GM12878 (cell line): ENCODE results near the gene PHOSPHO1. TPM values are rescaled to one million over a fixed set of nuclear protein-coding genes. Genes with fewer than 3 reads are reported as not detected.

Experiments
- ATF7 ChIP-seq: fragments of 450-650 bp; IDR thresholded peaks from 2 replicates; pipeline ENCODE4 v1.6.1; 2016; ENCODE audit warnings: low read depth, mild to moderate bottlenecking
- BACH1 ChIP-seq: fragments of 450-650 bp; IDR thresholded peaks from 2 replicates; pipeline ENCODE4 v1.6.1; 2017; ENCODE audit warnings: mild to moderate bottlenecking, borderline replicate concordance
- BMI1 ChIP-seq: fragments of 450-650 bp; IDR thresholded peaks from 2 replicates; pipeline ENCODE4 v1.6.1; 2016; ENCODE audit warnings: mild to moderate bottlenecking, moderate library complexity, borderline replicate concordance
- CBFB ChIP-seq: IDR thresholded peaks from 2 replicates; pipeline ENCODE4 v1.6.1; 2016; ENCODE audit warnings: antibody characterized with exemption, low read depth
- EGR1 ChIP-seq, 2 experiments: IDR thresholded peaks; 1 replicate in 1 of 2; 2 replicates in 1 of 2; pipeline ENCODE4 v1.6.1; 2011 to 2012; ENCODE audit warnings: low read depth in 2 of 2, low read length in 2 of 2, borderline replicate concordance in 1 of 2, mild to moderate bottlenecking in 1 of 2, moderate library complexity in 1 of 2
- ESRRA ChIP-seq: IDR thresholded peaks from 2 replicates; pipeline ENCODE4 v1.6.1; 2012; ENCODE audit warnings: mild to moderate bottlenecking, low read length, improper control_type of control experiment
- ETV6 ChIP-seq, 2 experiments: fragments of 450-650 bp in 1 of 2; IDR thresholded peaks in 1 of 2; conservative IDR thresholded peaks in 1 of 2; 2 replicates each; pipeline ENCODE4 v1.6.1; 2014; ENCODE audit warnings: antibody characterized with exemption in 1 of 2, borderline replicate concordance in 1 of 2, low read depth in 1 of 2, mild to moderate bottlenecking in 1 of 2, moderate library complexity in 1 of 2
- HDGF ChIP-seq: fragments of 450-650 bp; IDR thresholded peaks from 2 replicates; pipeline ENCODE4 v1.6.1; 2016; ENCODE audit warnings: antibody characterized with exemption
- IKZF1 ChIP-seq: fragments of 450-650 bp; conservative IDR thresholded peaks from 2 replicates; pipeline ENCODE4 v1.6.1; 2017; ENCODE audit warnings: antibody characterized with exemption, mild to moderate bottlenecking
- MEF2B ChIP-seq: fragments of 450-650 bp; IDR thresholded peaks from 2 replicates; pipeline ENCODE4 v1.6.1; 2018; ENCODE audit warnings: mild to moderate bottlenecking, moderate library complexity; ENCODE audit not compliant: partially characterized antibody, poor library complexity, severe bottlenecking
- NFIC ChIP-seq: IDR thresholded peaks from 2 replicates; pipeline ENCODE4 v1.6.1; 2012; ENCODE audit warnings: low read depth, mild to moderate bottlenecking, inconsistent platforms, low read length, moderate library complexity
- PAX5 ChIP-seq: IDR thresholded peaks from 2 replicates; pipeline ENCODE4 v1.6.1; 2011; ENCODE audit warnings: low read depth, low read length, borderline replicate concordance
- POLR2A ChIP-seq: IDR thresholded peaks from 2 replicates; pipeline ENCODE4 v1.6.1; 2011; ENCODE audit warnings: low read depth, mild to moderate bottlenecking, low read length
- RAD21 ChIP-seq: IDR thresholded peaks from 2 replicates; pipeline ENCODE4 v1.6.1; 2011; ENCODE audit warnings: mild to moderate bottlenecking, low read depth, low read length, moderate library complexity; ENCODE audit not compliant: insufficient read depth
- SMC3 ChIP-seq: IDR thresholded peaks from 2 replicates; pipeline ENCODE4 v1.6.1; 2011; ENCODE audit warnings: low read length, improper control_type of control experiment, borderline replicate concordance
- SPI1 ChIP-seq: IDR thresholded peaks from 2 replicates; pipeline ENCODE4 v1.6.1; 2011; ENCODE audit warnings: low read depth, mild to moderate bottlenecking, low read length, moderate library complexity, borderline replicate concordance; ENCODE audit not compliant: insufficient read depth
- SREBF1 ChIP-seq: IDR thresholded peaks from 2 replicates; pipeline ENCODE4 v1.6.1; 2012; ENCODE audit warnings: mild to moderate bottlenecking, low read length
- SRF ChIP-seq, 2 experiments: IDR thresholded peaks; 2 replicates each; pipeline ENCODE4 v1.6.1; 2011; ENCODE audit warnings: low read depth in 2 of 2, low read length in 2 of 2, mild to moderate bottlenecking in 1 of 2, moderate library complexity in 1 of 2
- TAF1 ChIP-seq: IDR thresholded peaks from 2 replicates; pipeline ENCODE4 v1.6.1; 2011; ENCODE audit warnings: mild to moderate bottlenecking, low read depth, low read length, borderline replicate concordance
- ZNF24 ChIP-seq: fragments of 450-650 bp; IDR thresholded peaks from 2 replicates; pipeline ENCODE4 v1.6.1; 2017; ENCODE audit warnings: antibody characterized with exemption, mild to moderate bottlenecking
- polyA plus RNA-seq, 11 experiments: library from polyadenylated mRNA; depleted of rRNA in 4 of 11; unstranded in 6 of 11; stranded (reverse) in 5 of 11; fragments of >200 nt; fragmentation: Nextera tagmentation in 4 of 11; fragmentation: Illumina TruSeq in 1 of 11; extraction: Ambion mirVana in 4 of 11; extraction: Trizol in 1 of 11; gene quantifications; 1 replicate in 1 of 11; 2 replicates in 10 of 11; pipeline versions ENCODE4 v1.2.1 to v1.2.3, GENCODE V29; 2011 to 2016; ENCODE audit warnings: inconsistent platforms in 2 of 11, missing spikeins in 2 of 11, low read depth in 1 of 11
- total RNA-seq, 4 experiments: library from RNA; depleted of rRNA in 3 of 4; stranded (reverse); fragments of >200 nt in 3 of 4; fragmentation: Illumina TruSeq in 1 of 4; extraction: Trizol in 1 of 4; gene quantifications; 2 replicates each; pipeline versions ENCODE4 v1.2.1 to v1.2.3, GENCODE V29; 2013 to 2021
- TF ChIP-seq, protein P1 (sequence below): fragments of 450-650 bp; IDR thresholded peaks from 2 replicates; pipeline ENCODE4 v1.6.1; 2017; ENCODE audit warnings: mild to moderate bottlenecking, moderate library complexity
- TF ChIP-seq, protein P2 (sequence below): fragments of 450-650 bp; formaldehyde crosslinking; IDR thresholded peaks from 2 replicates; pipeline ENCODE4 v1.4.0; 2022; ENCODE audit warnings: mild to moderate bottlenecking, moderate library complexity

Gene PHOSPHO1
- total and polyA plus RNA-seq, 10 of the 15 experiments (the other 5 are each of a cell fraction or from before 2014, with no cell fraction given) = 0.03 to 1.5 (median 0.16) TPM; not detected in 2

DNA sequence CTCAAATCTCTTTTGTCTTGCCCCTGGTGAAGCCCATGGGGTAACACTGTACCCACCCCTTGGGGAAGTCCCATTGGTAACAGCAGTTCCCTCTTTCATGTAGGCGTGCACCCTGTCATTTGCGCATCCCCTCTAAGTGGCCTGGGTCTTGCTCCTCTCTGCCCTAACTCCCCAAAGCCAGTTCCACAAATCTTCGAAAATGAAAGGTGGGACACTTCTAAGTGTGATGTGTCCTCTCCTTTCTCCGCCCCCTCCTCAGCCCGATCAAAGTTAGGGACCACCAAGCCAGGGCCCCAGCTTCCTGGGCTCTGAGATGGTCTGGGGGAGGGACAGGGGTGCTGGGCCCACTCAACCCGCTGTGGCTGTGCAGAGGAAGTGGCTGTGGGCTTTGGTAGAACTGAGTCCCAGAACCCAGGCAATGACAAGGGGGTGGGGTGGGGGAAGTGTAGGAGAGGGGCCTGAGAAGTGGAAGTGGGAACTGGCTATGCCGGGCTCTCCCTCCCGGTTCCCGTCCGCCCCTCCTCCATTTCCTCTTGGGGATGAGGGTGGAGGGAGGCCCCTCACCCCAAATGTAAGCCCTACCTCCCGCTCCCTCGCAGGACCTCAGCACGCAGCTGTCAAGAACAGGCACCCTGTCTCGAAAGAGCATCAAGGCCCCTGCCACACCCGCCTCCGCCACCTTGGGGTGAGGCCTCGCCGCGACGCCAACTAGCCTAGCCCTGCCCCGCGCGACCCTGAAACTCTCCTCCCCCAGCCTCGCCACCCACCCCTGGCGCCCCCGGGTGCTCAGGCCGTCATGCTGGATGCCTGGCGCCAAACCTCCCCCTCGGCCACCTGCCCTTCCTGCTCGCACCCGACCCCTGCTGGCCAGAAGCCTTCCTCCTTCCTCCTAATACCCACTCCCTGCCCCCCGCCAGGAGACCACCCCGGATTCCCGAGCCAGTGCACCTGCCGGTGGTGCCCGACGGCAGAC lies 11.4 kb downstream of the PHOSPHO1 start (continued):
- TF ChIP-seq BACH1 (0 out of 2 replicates have a peak, but pooled peaks have one; percentile 31), CBFB (peak; percentile 31; the same call in 1 of the 2 replicates), HDGF (0 out of 2 replicates have a peak, but pooled peaks have one; percentile 28), SMC3 (peak; percentile 40; the same call in 1 of the 2 replicates), ETV6 (conservative IDR thresholded peaks at IDR 0.05 in 1 of 2, IDR thresholded peaks at IDR 0.05 in 1 of 2; ENCODE audit: borderline replicate concordance in 1 of 2, low read depth in 1 of 2) (peak in 1 of 2 experiments; percentile 44; a peak in 2 of 4 replicates), PAX5 (0 out of 2 replicates have a peak, but pooled peaks have one; percentile 36), MEF2B (peak; percentile 14), EGR1 (IDR thresholded peaks at IDR 0.05; ENCODE audit: borderline replicate concordance in 1 of 2, low read depth in 2 of 2, low read length in 2 of 2) (peak in 1 of 2 experiments; percentile 62; a peak in 1 of 3 replicates), IKZF1 (peak; percentile 79), RAD21 (peak; percentile 46; the same call in 1 of the 2 replicates), SREBF1 (no peak), NFIC (peak; percentile 57; the same call in 1 of the 2 replicates), TAF1 (no peak), BMI1 (no peak), ESRRA (no peak), POLR2A (peak; percentile 42), SRF (IDR thresholded peaks at IDR 0.05; ENCODE audit: low read depth in 2 of 2, low read length in 2 of 2) (no peak), ZNF24 (no peak), SPI1 (peak; percentile 74), ATF7 (peak; percentile 25; the same call in 1 of the 2 replicates)
- TF ChIP-seq, protein P1, sequence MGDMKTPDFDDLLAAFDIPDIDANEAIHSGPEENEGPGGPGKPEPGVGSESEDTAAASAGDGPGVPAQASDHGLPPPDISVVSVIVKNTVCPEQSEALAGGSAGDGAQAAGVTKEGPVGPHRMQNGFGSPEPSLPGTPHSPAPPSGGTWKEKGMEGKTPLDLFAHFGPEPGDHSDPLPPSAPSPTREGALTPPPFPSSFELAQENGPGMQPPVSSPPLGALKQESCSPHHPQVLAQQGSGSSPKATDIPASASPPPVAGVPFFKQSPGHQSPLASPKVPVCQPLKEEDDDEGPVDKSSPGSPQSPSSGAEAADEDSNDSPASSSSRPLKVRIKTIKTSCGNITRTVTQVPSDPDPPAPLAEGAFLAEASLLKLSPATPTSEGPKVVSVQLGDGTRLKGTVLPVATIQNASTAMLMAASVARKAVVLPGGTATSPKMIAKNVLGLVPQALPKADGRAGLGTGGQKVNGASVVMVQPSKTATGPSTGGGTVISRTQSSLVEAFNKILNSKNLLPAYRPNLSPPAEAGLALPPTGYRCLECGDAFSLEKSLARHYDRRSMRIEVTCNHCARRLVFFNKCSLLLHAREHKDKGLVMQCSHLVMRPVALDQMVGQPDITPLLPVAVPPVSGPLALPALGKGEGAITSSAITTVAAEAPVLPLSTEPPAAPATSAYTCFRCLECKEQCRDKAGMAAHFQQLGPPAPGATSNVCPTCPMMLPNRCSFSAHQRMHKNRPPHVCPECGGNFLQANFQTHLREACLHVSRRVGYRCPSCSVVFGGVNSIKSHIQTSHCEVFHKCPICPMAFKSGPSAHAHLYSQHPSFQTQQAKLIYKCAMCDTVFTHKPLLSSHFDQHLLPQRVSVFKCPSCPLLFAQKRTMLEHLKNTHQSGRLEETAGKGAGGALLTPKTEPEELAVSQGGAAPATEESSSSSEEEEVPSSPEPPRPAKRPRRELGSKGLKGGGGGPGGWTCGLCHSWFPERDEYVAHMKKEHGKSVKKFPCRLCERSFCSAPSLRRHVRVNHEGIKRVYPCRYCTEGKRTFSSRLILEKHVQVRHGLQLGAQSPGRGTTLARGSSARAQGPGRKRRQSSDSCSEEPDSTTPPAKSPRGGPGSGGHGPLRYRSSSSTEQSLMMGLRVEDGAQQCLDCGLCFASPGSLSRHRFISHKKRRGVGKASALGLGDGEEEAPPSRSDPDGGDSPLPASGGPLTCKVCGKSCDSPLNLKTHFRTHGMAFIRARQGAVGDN = peak; percentile 82
- TF ChIP-seq, protein P2, sequence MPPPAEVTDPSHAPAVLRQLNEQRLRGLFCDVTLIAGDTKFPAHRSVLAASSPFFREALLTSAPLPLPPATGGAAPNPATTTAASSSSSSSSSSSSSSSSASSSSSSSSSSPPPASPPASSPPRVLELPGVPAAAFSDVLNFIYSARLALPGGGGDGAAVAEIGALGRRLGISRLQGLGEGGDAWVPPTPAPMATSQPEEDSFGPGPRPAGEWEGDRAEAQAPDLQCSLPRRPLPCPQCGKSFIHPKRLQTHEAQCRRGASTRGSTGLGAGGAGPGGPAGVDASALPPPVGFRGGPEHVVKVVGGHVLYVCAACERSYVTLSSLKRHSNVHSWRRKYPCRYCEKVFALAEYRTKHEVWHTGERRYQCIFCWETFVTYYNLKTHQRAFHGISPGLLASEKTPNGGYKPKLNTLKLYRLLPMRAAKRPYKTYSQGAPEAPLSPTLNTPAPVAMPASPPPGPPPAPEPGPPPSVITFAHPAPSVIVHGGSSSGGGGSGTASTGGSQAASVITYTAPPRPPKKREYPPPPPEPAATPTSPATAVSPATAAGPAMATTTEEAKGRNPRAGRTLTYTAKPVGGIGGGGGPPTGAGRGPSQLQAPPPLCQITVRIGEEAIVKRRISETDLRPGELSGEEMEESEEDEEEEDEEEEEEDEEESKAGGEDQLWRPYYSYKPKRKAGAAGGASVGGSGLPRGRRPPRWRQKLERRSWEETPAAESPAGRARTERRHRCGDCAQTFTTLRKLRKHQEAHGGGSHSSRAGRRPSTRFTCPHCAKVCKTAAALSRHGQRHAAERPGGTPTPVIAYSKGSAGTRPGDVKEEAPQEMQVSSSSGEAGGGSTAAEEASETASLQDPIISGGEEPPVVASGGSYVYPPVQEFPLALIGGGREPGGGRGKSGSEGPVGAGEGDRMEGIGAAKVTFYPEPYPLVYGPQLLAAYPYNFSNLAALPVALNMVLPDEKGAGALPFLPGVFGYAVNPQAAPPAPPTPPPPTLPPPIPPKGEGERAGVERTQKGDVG = no peak
